ENCODE results near the gene CALHM6. TPM values are rescaled to one million over a fixed set of nuclear protein-coding genes. Genes with fewer than 3 reads are reported as not detected.

CALHM6 gene
- total RNA-seq, 1 experiment from 2014 or later: 0.44 TPM

- TF ChIP-seq ETV6 (CRISPR knock-in tag; IDR thresholded peaks at IDR 0.05): no peak
- no peak for TF ChIP-seq FOXK1 (CRISPR knock-in tag; IDR thresholded peaks at IDR 0.05)
- TF ChIP-seq ZNF532 (CRISPR knock-in tag; IDR thresholded peaks at IDR 0.05; ENCODE audit: borderline replicate concordance): no peak
- TF ChIP-seq, protein P1, sequence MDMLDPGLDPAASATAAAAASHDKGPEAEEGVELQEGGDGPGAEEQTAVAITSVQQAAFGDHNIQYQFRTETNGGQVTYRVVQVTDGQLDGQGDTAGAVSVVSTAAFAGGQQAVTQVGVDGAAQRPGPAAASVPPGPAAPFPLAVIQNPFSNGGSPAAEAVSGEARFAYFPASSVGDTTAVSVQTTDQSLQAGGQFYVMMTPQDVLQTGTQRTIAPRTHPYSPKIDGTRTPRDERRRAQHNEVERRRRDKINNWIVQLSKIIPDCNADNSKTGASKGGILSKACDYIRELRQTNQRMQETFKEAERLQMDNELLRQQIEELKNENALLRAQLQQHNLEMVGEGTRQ (CRISPR knock-in tag; IDR thresholded peaks at IDR 0.05): no peak
- no peak for TF ChIP-seq FOXJ3 (CRISPR knock-in tag; IDR thresholded peaks at IDR 0.05; ENCODE audit: borderline replicate concordance)
- TF ChIP-seq, protein P2, sequence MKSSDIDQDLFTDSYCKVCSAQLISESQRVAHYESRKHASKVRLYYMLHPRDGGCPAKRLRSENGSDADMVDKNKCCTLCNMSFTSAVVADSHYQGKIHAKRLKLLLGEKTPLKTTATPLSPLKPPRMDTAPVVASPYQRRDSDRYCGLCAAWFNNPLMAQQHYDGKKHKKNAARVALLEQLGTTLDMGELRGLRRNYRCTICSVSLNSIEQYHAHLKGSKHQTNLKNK (CRISPR knock-in tag; IDR thresholded peaks at IDR 0.05): no peak
- no peak for TF ChIP-seq PRRX2 (CRISPR knock-in tag; IDR thresholded peaks at IDR 0.05)
- no peak for TF ChIP-seq MXD4 (CRISPR knock-in tag; IDR thresholded peaks at IDR 0.05; ENCODE audit: borderline replicate concordance)
- TF ChIP-seq TCF7 (CRISPR knock-in tag; IDR thresholded peaks at IDR 0.05; ENCODE audit: low read depth): no peak
- no peak for TF ChIP-seq EMX1 (CRISPR knock-in tag; IDR thresholded peaks at IDR 0.05)
- TF ChIP-seq FOXP1 (CRISPR knock-in tag; IDR thresholded peaks at IDR 0.05; ENCODE audit: borderline replicate concordance): no peak
- TF ChIP-seq ZNF281 (CRISPR knock-in tag; IDR thresholded peaks at IDR 0.05): no peak
- no peak for TF ChIP-seq ATF2 (CRISPR knock-in tag; IDR thresholded peaks at IDR 0.05; ENCODE audit: borderline replicate concordance, low read depth)
- TF ChIP-seq E2F1 (CRISPR knock-in tag; IDR thresholded peaks at IDR 0.05): no peak
- CTCF ChIA-PET: no interaction called here
- Mint-ChIP-seq H3K36me3 (no peaks in the 10 kb centered on the region), H3K4me3 (no peak overlapping the region), H3K27me3 (ENCODE audit: low read depth) (peaks cover 3% of the 10 kb centered on the region; the same call in 1 of the 2 replicates), H3K4me1 (peaks cover 13% of the 10 kb centered on the region), H3K9me3 (no peaks in the 10 kb centered on the region), H3K27ac (no peak overlapping the region)
- POLR2A ChIA-PET: no interaction called here
- DNase-seq (ENCODE audit: low spot score) (no peak), ATAC-seq (no peak)
Observed at GRCh38 chr6:116449565-116449964, 11.6 kb upstream of the CALHM6 start.
